Measurements from ENCODE around the gene CANX.
A peak's percentile ranks its signal among the peaks of the same experiment; 100 is the strongest.

GRCh38 chr5:179759581-179760551, 61.1 kb downstream of the CANX start:
- TF ChIP-seq POLR2A (IDR thresholded peaks at IDR 0.05; ENCODE audit: low read depth, low read length), result no peak
- TF ChIP-seq POLR2AphosphoS5 (IDR thresholded peaks at IDR 0.05; ENCODE audit: low read depth, low read length), result no peak
- peak; percentile 40; the same call in 1 of the 2 replicates for TF ChIP-seq POU2F2 (IDR thresholded peaks at IDR 0.05; ENCODE audit: low read depth, low read length)

Measured in GM12891 (cell line).